GM10266 (cell line): ENCODE measurements around the gene STAT1.

ENCODE experiments used
- DNase-seq: peaks from one replicate; pipeline ENCODE4 v3.0.0; 2012; ENCODE audit errors: extremely low spot score
- TF ChIP-seq, protein P1 (sequence below): IDR thresholded peaks from 2 replicates; pipeline ENCODE4 v1.5.1; 2012; ENCODE audit warnings: mild to moderate bottlenecking, low read depth; ENCODE audit not compliant: control insufficient read depth, insufficient read depth; ENCODE audit errors: missing control alignments

STAT1 gene

DNA sequence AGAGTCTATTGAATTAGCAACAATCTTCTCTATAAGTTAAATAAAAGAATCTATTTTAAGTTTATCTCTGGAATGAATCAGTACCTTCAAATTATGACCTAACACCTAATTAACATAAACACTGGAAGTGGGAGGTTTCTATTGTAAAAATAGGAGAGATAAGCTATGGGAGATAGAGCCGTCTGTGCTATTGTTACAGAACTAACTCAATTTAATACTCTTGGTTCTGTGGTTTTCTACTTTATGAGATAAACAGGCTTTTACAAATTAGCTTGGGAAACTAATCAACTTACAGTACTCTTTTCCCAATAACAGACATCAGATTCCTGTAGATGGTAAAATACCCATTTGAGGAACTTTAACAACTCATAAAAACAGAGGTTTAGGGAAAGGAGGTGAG is 25.6 kb upstream of the STAT1 start:
- DNase-seq: no peak
- TF ChIP-seq, protein P1, sequence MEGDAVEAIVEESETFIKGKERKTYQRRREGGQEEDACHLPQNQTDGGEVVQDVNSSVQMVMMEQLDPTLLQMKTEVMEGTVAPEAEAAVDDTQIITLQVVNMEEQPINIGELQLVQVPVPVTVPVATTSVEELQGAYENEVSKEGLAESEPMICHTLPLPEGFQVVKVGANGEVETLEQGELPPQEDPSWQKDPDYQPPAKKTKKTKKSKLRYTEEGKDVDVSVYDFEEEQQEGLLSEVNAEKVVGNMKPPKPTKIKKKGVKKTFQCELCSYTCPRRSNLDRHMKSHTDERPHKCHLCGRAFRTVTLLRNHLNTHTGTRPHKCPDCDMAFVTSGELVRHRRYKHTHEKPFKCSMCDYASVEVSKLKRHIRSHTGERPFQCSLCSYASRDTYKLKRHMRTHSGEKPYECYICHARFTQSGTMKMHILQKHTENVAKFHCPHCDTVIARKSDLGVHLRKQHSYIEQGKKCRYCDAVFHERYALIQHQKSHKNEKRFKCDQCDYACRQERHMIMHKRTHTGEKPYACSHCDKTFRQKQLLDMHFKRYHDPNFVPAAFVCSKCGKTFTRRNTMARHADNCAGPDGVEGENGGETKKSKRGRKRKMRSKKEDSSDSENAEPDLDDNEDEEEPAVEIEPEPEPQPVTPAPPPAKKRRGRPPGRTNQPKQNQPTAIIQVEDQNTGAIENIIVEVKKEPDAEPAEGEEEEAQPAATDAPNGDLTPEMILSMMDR: no peak

DNA sequence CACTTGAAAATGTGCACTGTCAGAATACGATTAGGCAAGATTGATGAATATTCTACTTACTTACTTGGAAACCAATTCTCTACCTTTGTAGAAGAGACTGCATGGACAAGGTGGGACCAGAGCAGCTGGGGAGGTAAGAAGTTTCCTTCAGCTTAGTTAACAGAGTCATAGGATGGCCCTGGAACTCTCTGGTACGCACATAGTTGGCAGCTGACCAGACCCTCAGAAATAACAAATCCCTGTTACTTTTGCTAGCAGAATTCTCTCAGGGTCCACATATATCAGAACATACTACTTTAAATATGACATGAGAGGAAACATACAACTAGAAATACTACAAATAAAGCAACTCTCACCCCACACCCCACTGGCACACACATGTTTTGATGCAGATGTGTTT is 24.8 kb upstream of the STAT1 start:
- DNase-seq: no peak
- TF ChIP-seq, protein P1: no peak

DNA sequence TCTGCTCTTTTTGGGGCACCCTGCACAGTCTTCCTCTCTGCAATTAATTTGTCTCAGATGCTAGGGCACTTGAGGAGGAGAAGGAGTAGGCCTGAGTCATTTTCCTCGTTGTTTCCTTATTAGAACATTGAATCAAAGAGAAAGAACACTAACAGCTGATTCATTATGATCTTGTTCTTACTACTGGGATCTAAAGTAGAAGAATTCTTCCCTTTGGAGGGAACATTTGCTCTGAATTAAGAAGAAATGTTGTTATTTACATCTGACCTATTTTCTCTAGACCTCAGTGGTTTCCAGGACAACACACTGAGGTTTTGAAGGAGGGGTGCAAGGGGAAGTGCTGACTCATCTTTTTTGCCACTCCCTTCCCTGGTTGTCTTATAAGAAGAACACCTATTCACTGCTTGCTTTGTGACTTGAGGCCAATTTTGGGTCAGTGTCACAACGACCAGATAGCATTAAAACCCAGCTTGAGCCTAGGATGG is 24.3 kb upstream of the STAT1 start:
- TF ChIP-seq, protein P1: no peak
- no peak for DNase-seq

DNA sequence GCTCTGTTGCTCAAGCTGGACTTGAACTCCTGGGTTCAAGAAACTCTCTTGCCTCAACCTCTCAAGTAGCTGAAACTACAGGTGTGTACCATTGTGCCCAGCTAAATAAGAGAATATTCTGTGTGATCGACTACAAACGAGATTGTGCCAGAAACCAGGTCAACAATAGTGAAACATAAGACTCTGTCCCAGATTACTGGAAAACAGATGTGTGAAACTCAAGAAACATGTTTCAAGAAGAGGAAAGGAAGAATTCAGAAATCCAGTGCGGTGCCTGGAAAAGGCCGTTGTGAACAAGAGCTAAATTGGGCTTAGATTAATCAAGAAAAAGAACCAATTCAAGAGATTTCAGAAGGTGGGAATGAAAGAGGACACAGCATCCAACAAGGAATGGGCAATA is 23.4 kb upstream of the STAT1 start:
- DNase-seq: no peak
- TF ChIP-seq, protein P1: no peak

DNA sequence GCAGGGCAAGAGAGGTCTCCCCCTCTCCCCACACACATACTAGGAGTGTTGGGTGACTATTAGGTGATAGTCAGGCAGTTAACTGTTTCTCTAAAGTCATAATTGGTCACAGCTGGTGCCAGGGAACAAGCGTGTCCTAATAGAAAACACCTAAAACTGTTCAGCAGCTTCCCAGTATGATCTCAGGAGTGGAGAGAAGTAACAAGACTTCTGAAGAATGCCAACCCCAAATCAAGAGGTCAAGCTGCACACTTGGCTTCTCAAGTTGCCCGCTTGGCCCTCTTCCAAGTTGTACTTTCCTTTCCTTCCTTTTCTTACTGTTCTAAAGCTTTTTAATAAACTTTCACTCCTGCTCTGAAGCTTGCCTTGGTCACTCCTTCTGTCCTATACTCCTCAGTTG is 22.4 kb upstream of the STAT1 start:
- TF ChIP-seq, protein P1: no peak
- DNase-seq: no peak

DNA sequence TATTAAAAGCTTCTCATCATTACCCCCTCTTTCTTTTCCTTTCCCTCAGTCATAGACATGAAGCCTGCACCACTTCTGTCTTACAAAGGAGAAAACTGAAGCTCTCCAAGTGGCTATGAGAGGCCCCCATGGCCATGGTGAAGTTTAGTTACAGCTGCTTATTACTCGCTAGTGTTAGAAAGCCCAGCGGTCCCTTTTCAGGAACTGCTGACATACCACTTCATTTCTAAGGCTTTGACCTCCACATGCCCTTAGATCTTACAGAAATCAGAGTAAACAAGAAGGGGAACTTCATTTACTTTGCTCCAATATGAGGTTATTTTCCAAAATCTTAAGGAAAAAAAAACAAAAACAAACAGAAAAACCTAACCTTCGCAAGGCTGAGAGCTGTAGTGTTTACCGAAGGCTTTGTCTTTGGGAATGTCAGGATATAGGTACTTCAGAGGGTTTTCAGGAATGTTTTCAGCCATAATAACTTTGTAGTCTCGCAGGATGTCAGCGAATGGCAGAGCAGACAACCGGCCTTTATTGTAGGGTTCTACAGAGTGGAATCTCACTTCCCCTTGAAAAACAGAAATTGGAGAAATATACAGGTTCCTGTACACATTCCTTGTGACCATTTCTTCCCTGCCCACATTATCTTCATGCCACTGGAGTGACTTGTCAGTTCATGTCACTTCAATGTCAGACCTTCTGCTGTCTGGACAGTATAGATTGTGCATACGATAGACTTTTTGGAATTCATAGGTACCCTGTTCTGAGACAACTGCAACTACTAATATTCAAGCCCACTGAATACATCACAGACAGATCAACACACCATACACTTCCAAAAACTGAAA is 18.8 kb upstream of the STAT1 start:
- no peak for DNase-seq

DNA sequence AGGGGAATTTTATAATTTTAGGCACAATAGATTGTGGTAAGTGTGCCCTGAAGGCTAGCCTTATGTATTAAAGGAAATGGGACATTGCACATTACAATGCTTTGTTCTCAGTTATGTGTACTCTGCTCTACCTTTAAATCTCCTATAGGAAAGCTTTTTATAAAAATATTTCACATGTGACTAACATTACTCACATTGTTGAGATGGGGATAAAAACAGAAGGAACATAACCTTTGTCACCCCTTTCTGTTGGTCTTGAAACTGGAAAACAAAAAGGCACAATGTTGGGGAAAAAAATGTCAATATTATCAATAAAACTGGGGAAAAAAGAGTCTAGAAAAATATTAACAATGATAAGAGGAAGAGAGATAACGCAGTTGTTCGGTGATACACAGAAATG is 17.3 kb upstream of the STAT1 start:
- DNase-seq: no peak
- TF ChIP-seq, protein P1: no peak

More for the DNA sequence above, 18.8 kb upstream of the STAT1 start:
- TF ChIP-seq, protein P1: no peak
